ENCODE data around the gene PSD4. TPM values are rescaled to one million over a fixed set of nuclear protein-coding genes. Genes with fewer than 3 reads are reported as not detected.

Gene PSD4
- total and polyA plus RNA-seq, 2 donors from 2014 or later = 16.2 to 42.0 TPM

GRCh38 chr2:113219889-113220641 lies 46.3 kb downstream of the PSD4 start:
- H3K9me3 ChIP-seq (ENCODE audit: control insufficient read depth in 2 of 3, insufficient read depth in 1 of 3, low read length in 3 of 3) = no peaks in the 10 kb centered on the region
- peaks cover 0 to 11% (median 7%) of the 10 kb centered on the region in 3 donors for H3K36me3 ChIP-seq (ENCODE audit: control insufficient read depth in 2 of 3, insufficient read depth in 3 of 3, low read length in 3 of 3)
- H3K27ac ChIP-seq (ENCODE audit: low read depth in 2 of 2, low read length in 2 of 2) = peak overlapping the region; percentile 86 to 95
- intact Hi-C loops (cut with DNase I) = no loop called here
- H3K4me1 ChIP-seq (ENCODE audit: control insufficient read depth in 2 of 3, insufficient read depth in 2 of 3, low read depth in 1 of 3, low read length in 3 of 3) = peaks cover 19 to 75% (median 51%) of the 10 kb centered on the region in 3 donors
- H3K9ac ChIP-seq (ENCODE audit: low read length in 3 of 3) = peak overlapping the region in 1 of 3 donors; percentile 22
- DNase-seq (peak in 3 of 5 donors; percentile 64 to 90 (median 80)), FAIRE-seq (no peak)
- no peak overlapping the region for H3K4me3 ChIP-seq (ENCODE audit: low read length in 3 of 3)
- H3K27me3 ChIP-seq (ENCODE audit: control insufficient read depth, insufficient read depth, low read length) = no peaks in the 10 kb centered on the region
- no peak for TF ChIP-seq CTCF (IDR thresholded peaks at IDR 0.05; ENCODE audit: borderline replicate concordance, extremely low read depth, insufficient read depth)

- intact Hi-C loops (cut with DNase I) = no loop called here
- no peak for FAIRE-seq
Observed at GRCh38 chr2:113220970-113221708, 47.4 kb downstream of the PSD4 start.

GRCh38 chr2:113221846-113222245 lies 48.1 kb downstream of the PSD4 start:
- Histone ChIP-seq H3K27ac (ENCODE audit: low read depth in 2 of 2, low read length in 2 of 2) (peak overlapping the region; percentile 20 to 95), H3K4me3 (ENCODE audit: low read length in 3 of 3) (no peak overlapping the region), H3K36me3 (ENCODE audit: control insufficient read depth in 2 of 3, insufficient read depth in 3 of 3, low read length in 3 of 3) (peaks cover 4 to 19% (median 7%) of the 10 kb centered on the region in 3 donors), H3K4me1 (ENCODE audit: control insufficient read depth in 2 of 3, insufficient read depth in 2 of 3, low read depth in 1 of 3, low read length in 3 of 3) (peaks cover 25 to 86% (median 63%) of the 10 kb centered on the region in 3 donors), H3K27me3 (ENCODE audit: control insufficient read depth, insufficient read depth, low read length) (no peaks in the 10 kb centered on the region), H3K9me3 (ENCODE audit: control insufficient read depth in 2 of 3, insufficient read depth in 1 of 3, low read length in 3 of 3) (no peaks in the 10 kb centered on the region), H3K9ac (ENCODE audit: low read length in 3 of 3) (no peak overlapping the region)
- FAIRE-seq (no peak), DNase-seq (no peak)
- TF ChIP-seq CTCF (IDR thresholded peaks at IDR 0.05; ENCODE audit: borderline replicate concordance, extremely low read depth, insufficient read depth) = no peak
- intact Hi-C loops (cut with DNase I) = no loop called here

More at GRCh38 chr2:113220970-113221708, 47.4 kb downstream of the PSD4 start:
- H3K27ac ChIP-seq (ENCODE audit: low read depth in 2 of 2, low read length in 2 of 2) = peak overlapping the region; percentile 86 to 95
- H3K27me3 ChIP-seq (ENCODE audit: control insufficient read depth, insufficient read depth, low read length) = no peaks in the 10 kb centered on the region
- no peak for DNase-seq
- H3K4me3 ChIP-seq (ENCODE audit: low read length in 3 of 3) = no peak overlapping the region
- H3K4me1 ChIP-seq (ENCODE audit: control insufficient read depth in 2 of 3, insufficient read depth in 2 of 3, low read depth in 1 of 3, low read length in 3 of 3) = peaks cover 25 to 83% (median 57%) of the 10 kb centered on the region in 3 donors
- no peaks in the 10 kb centered on the region for H3K9me3 ChIP-seq (ENCODE audit: control insufficient read depth in 2 of 3, insufficient read depth in 1 of 3, low read length in 3 of 3)
- peaks cover 0 to 13% (median 7%) of the 10 kb centered on the region in 3 donors for H3K36me3 ChIP-seq (ENCODE audit: control insufficient read depth in 2 of 3, insufficient read depth in 3 of 3, low read length in 3 of 3)
- H3K9ac ChIP-seq (ENCODE audit: low read length in 3 of 3) = peak overlapping the region in 1 of 3 donors; percentile 21
- TF ChIP-seq CTCF (IDR thresholded peaks at IDR 0.05; ENCODE audit: borderline replicate concordance, extremely low read depth, insufficient read depth) = no peak

Measured in kidney (tissue), 14 donors.